H9 (cell line): ENCODE measurements around the gene BRD3OS. TPM values are rescaled to one million over a fixed set of nuclear protein-coding genes. Genes with fewer than 3 reads are reported as not detected.
A peak's percentile ranks its signal among the peaks of the same experiment; 100 is the strongest.

Experiments used
- DNase-seq: peaks from one replicate; pipeline ENCODE4 v3.0.0-alpha.2; 2017
- H2AFZ ChIP-seq: one replicate; pipeline ENCODE4 v1.6.1; 2013; ENCODE audit warnings: mild to moderate bottlenecking, low read length, control low read depth, moderate library complexity
- H2AK5ac ChIP-seq: 2 replicates; pipeline ENCODE4 v1.6.1; 2013; ENCODE audit warnings: low read length, control low read depth, mixed read lengths; ENCODE audit not compliant: insufficient read length
- H2BK120ac ChIP-seq: one replicate; pipeline ENCODE4 v1.6.1; 2013; ENCODE audit warnings: low read depth, mild to moderate bottlenecking, low read length, control low read depth, inconsistent platforms; ENCODE audit not compliant: poor library complexity, severe bottlenecking
- H2BK12ac ChIP-seq: 2 replicates; pipeline ENCODE4 v1.6.1; 2013; ENCODE audit warnings: low read length, control low read depth, mixed read lengths, low read depth; ENCODE audit not compliant: insufficient read length
- H2BK15ac ChIP-seq: 2 replicates; pipeline ENCODE4 v1.6.1; 2013; ENCODE audit warnings: low read depth, low read length, control low read depth
- H2BK20ac ChIP-seq: one replicate; pipeline ENCODE4 v1.6.1; 2013; ENCODE audit warnings: low read depth, mild to moderate bottlenecking, low read length, control low read depth, inconsistent platforms; ENCODE audit not compliant: poor library complexity, severe bottlenecking
- H2BK5ac ChIP-seq: 2 replicates; pipeline ENCODE4 v1.6.1; 2013; ENCODE audit warnings: low read length, control low read depth, mixed read lengths; ENCODE audit not compliant: insufficient read length
- H3K14ac ChIP-seq: 2 replicates; pipeline ENCODE4 v1.6.1; 2013; ENCODE audit warnings: low read length, control low read depth; ENCODE audit not compliant: insufficient read depth
- H3K18ac ChIP-seq: 2 replicates; pipeline ENCODE4 v1.6.1; 2013; ENCODE audit warnings: low read depth, mild to moderate bottlenecking, mixed read lengths, low read length, control low read depth; ENCODE audit not compliant: insufficient read length
- H3K23ac ChIP-seq: 2 replicates; pipeline ENCODE4 v1.6.1; 2013; ENCODE audit warnings: low read length, control low read depth, mixed read lengths, low read depth; ENCODE audit not compliant: insufficient read length
- H3K23me2 ChIP-seq: 2 replicates; pipeline ENCODE4 v1.6.1; 2013; ENCODE audit warnings: low read depth, mild to moderate bottlenecking, mixed read lengths, low read length, control low read depth; ENCODE audit not compliant: insufficient read length, poor library complexity, severe bottlenecking
- H3K27ac ChIP-seq: 2 replicates; pipeline ENCODE4 v1.5.1; 2013; ENCODE audit warnings: low read length, control low read depth, mixed read lengths, low read depth; ENCODE audit not compliant: insufficient read length
- H3K27me3 ChIP-seq: 2 replicates; pipeline ENCODE4 v1.6.1; 2013; ENCODE audit warnings: low read length, control low read depth, inconsistent platforms; ENCODE audit not compliant: insufficient read depth
- H3K4ac ChIP-seq: 2 replicates; pipeline ENCODE4 v1.6.1; 2013; ENCODE audit warnings: low read depth, mild to moderate bottlenecking, control low read depth, inconsistent platforms, low read length, moderate library complexity
- H3K4me1 ChIP-seq: 2 replicates; pipeline ENCODE4 v1.6.1; 2013; ENCODE audit warnings: low read length, control low read depth, inconsistent platforms; ENCODE audit not compliant: insufficient read depth
- H3K4me2 ChIP-seq: 2 replicates; pipeline ENCODE4 v1.6.1; 2013; ENCODE audit warnings: low read length, control low read depth, mixed read lengths; ENCODE audit not compliant: insufficient read length, insufficient read depth
- H3K56ac ChIP-seq: 2 replicates; pipeline ENCODE4 v1.6.1; 2013; ENCODE audit warnings: low read depth, mild to moderate bottlenecking, mixed read lengths, low read length, control low read depth; ENCODE audit not compliant: insufficient read length
- H3K79me1 ChIP-seq: 2 replicates; pipeline ENCODE4 v1.6.1; 2013; ENCODE audit warnings: low read depth, mild to moderate bottlenecking, moderate library complexity, low read length, control low read depth, inconsistent platforms; ENCODE audit not compliant: insufficient read depth, poor library complexity, severe bottlenecking
- H3K79me2 ChIP-seq: 2 replicates; pipeline ENCODE4 v1.6.1; 2013; ENCODE audit warnings: low read length, control low read depth, inconsistent platforms; ENCODE audit not compliant: insufficient read depth
- H3K9ac ChIP-seq: 2 replicates; pipeline ENCODE4 v1.6.1; 2013; ENCODE audit warnings: low read length, control low read depth, mixed read lengths; ENCODE audit not compliant: insufficient read length; ENCODE audit errors: extremely low read depth
- H3K9me3 ChIP-seq: one replicate; pipeline ENCODE4 v1.6.1; 2013; ENCODE audit warnings: low read depth, low read length, inconsistent platforms; ENCODE audit not compliant: control insufficient read depth
- H3T11ph ChIP-seq: one replicate; pipeline ENCODE4 v1.6.1; 2013; ENCODE audit warnings: mild to moderate bottlenecking, low read length, control low read depth, inconsistent platforms
- H4K20me1 ChIP-seq: one replicate; pipeline ENCODE4 v1.6.1; 2013; ENCODE audit not compliant: control insufficient read depth, insufficient read length, insufficient read depth
- H4K5ac ChIP-seq: 2 replicates; pipeline ENCODE4 v1.6.1; 2013; ENCODE audit warnings: low read depth, mild to moderate bottlenecking, mixed read lengths, low read length, control low read depth; ENCODE audit not compliant: insufficient read length
- H4K8ac ChIP-seq: replicated peaks from 2 replicates; pipeline ENCODE4 v1.6.1; 2013; ENCODE audit warnings: low read length, control low read depth, mixed read lengths, low read depth; ENCODE audit not compliant: insufficient read length
- H4K91ac ChIP-seq: 2 replicates; pipeline ENCODE4 v1.6.1; 2013; ENCODE audit warnings: low read depth, mild to moderate bottlenecking, moderate library complexity, mixed read lengths, low read length, control low read depth; ENCODE audit not compliant: insufficient read length
- H3K27ac Mint-ChIP-seq, 3 experiments: 2 replicates in 2 of 3; 3 replicates in 1 of 3; pipeline ENCODE4 v1.8.0; 2020 to 2021; ENCODE audit warnings: mixed read lengths in 3 of 3, mild to moderate bottlenecking in 1 of 3, moderate library complexity in 1 of 3
- H3K27me3 Mint-ChIP-seq: 2 replicates; pipeline ENCODE4 v1.8.0; 2021; ENCODE audit warnings: low read depth, mild to moderate bottlenecking, moderate library complexity, mixed read lengths
- H3K36me3 Mint-ChIP-seq, 3 experiments: 2 replicates in 2 of 3; 3 replicates in 1 of 3; pipeline ENCODE4 v1.8.0; 2020 to 2021; ENCODE audit warnings: low read depth in 3 of 3, mixed read lengths in 3 of 3; ENCODE audit not compliant: insufficient read depth in 1 of 3
- H3K4me1 Mint-ChIP-seq, 2 experiments: 2 replicates each; pipeline ENCODE4 v1.8.0; 2020; ENCODE audit warnings: mixed read lengths in 2 of 2
- H3K4me3 Mint-ChIP-seq, 2 experiments: 2 replicates in 1 of 2; 3 replicates in 1 of 2; pipeline ENCODE4 v1.8.0; 2020 to 2021; ENCODE audit warnings: mild to moderate bottlenecking in 2 of 2, mixed read lengths in 2 of 2, moderate library complexity in 1 of 2
- H3K9me3 Mint-ChIP-seq, 2 experiments: 2 replicates in 1 of 2; 3 replicates in 1 of 2; pipeline ENCODE4 v1.8.0; 2020; ENCODE audit warnings: mild to moderate bottlenecking in 2 of 2, mixed read lengths in 2 of 2, moderate library complexity in 1 of 2
- CTCF ChIP-seq: fragments of 200-600 bp; sonication (generic); conservative IDR thresholded peaks from 3 replicates; pipeline ENCODE4 v1.8.0; 2021; ENCODE audit warnings: antibody characterized with exemption, mild to moderate bottlenecking
- WGBS: extraction: QIAGEN DNeasy Blood & Tissue Kit; methylation state at CpG from one replicate; pipeline ENCODE4 v1.1.7; 2013; ENCODE audit warnings: missing lambda C conversion rate, low lambda C conversion rate, mixed read lengths; ENCODE audit not compliant: insufficient read length; ENCODE audit errors: extremely low coverage; 5-methylcytosine and 5-hydroxymethylcytosine counted together
- total RNA-seq: library from RNA; stranded (reverse); gene quantifications from 2 replicates; pipeline ENCODE4 v1.2.1, GENCODE V29; 2021

The BRD3OS gene
- total RNA-seq, 1 experiment from 2014 or later, result 16.4 TPM

DNA sequence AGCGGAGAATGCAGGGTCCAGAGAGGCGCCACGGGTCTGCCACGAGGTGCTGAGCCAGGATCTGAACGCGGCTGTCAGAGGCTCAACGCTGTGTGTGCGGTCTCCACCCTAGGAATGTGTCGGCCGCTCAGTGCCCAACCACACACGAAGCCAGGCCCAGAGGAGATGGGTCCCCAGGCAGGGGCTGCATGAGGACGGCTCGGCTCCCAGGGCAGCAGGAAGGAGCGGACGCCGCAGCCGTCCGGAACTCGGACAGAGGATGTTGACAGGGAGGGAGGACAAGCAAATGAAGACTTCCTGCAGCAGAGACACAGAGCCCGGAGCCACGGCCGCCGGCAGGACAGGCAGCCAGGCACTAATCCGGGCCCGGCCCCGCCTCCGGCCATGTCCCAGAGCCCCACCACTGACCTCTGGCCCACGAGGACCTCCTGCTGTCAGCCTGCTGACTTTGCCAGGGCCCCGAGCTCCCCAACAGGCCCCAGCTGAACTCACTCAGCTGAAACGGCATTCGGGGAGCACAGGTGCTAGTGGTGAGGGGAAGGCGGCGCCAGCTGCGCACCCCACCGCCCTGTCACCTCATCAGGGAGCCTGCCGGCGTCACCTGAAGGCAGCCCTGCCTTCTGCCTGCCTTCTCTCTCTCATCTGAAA, 45.9 kb upstream of the BRD3OS start:
- Mint-ChIP-seq H3K4me1 (peaks cover 38 to 43% of the 10 kb centered on the region in 2 experiments), H3K27ac (peak overlapping the region in 1 of 3 experiments; percentile 35; a peak in 1 of 7 replicates), H3K4me3 (no peak overlapping the region; a peak in 1 of 5 replicates), H3K9me3 (no peaks in the 10 kb centered on the region; a peak in 1 of 5 replicates), H3K36me3 (peaks cover 0 to 3% (median 2%) of the 10 kb centered on the region in 3 experiments; a peak in 4 of 7 replicates), H3K27me3 (no peaks in the 10 kb centered on the region)
- Histone ChIP-seq H3K9ac (no peak overlapping the region), H3T11ph (no peak overlapping the region), H4K8ac (no peak overlapping the region), H3K4me1 (no peaks in the 10 kb centered on the region), H2BK12ac (no peak overlapping the region), H4K20me1 (no peaks in the 10 kb centered on the region), H2BK20ac (no peak overlapping the region), H2BK5ac (no peak overlapping the region), H3K56ac (no peak overlapping the region), H3K9me3 (no peaks in the 10 kb centered on the region), H4K91ac (no peak overlapping the region), H3K27ac (no peak overlapping the region), H3K79me2 (peaks cover 31% of the 10 kb centered on the region; the same call in 1 of the 2 replicates), H3K4ac (no peak overlapping the region), H3K23ac (no peak overlapping the region), H3K18ac (no peak overlapping the region), H3K27me3 (no peaks in the 10 kb centered on the region), H3K4me2 (no peak overlapping the region), H2BK15ac (no peak overlapping the region), H3K14ac (no peak overlapping the region; the same call in 1 of the 2 replicates), H3K23me2 (no peaks in the 10 kb centered on the region), H2AK5ac (no peak overlapping the region), H3K79me1 (peaks cover under 1% of the 10 kb centered on the region), H2BK120ac (no peak overlapping the region), H4K5ac (no peak overlapping the region), H2AFZ (no peak overlapping the region)
- WGBS, result no CpG with 5 or more reads among the region's 37 CpGs
- DNase-seq, result peak; percentile 31
- no peak for TF ChIP-seq CTCF
